ENCODE data around the gene PNN.

DNA sequence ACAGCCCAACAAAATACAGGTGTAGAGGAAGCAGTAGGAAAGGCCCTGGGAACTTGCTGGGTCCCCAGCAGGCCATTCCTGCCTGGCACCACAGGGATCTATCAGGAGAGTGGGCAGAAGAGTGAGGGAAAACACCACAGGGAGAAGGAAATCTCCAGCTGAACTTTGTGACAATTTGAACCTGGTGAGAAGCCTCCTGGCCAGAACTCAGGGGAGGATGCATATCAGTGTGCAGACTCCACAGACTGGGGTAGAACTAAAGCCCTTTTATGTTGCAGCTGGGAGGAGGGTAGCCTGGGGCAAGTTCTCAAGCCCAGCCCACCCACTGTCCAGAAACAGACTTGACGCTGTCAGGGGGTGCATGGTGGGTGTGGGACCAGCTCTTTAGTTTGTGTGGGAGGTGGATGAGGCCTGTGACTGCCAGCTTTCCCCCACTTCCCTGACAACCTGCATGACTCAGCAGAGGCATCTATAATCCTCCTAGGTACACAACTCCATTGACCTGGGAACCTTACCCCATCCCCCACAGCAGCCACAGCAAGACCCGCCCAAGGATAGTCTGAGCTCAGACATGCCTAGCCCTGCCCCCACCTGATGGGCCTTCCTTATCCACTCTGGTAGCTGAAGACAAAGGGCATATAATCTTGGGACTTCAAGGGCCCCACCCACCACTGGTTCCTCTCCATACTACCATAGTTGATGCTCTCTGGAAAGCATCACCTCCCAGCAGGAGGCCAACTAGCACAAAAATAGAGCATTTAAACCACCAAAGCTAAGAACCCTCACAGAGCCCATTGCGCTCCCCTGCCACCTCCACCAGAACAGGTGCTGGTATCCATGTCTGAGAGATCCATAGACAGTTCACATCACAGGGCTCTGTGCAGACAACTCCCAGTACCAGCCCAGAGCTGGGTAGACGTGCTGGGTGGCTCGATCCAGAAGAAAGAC is 28.9 kb downstream of the PNN start:
- TF ChIP-seq POLR2A (IDR thresholded peaks at IDR 0.05; ENCODE audit: low read depth, low read length) (no peak), CTCF (IDR thresholded peaks at IDR 0.05; ENCODE audit: extremely low read depth in 1 of 2, insufficient read depth in 1 of 2, low read depth in 1 of 2, low read length in 2 of 2) (no peak), EZH2 (IDR thresholded peaks at IDR 0.05; ENCODE audit: borderline replicate concordance, low read depth, low read length, severe bottlenecking) (no peak), MYC (IDR thresholded peaks at IDR 0.05; ENCODE audit: low read depth, low read length) (no peak), POLR2AphosphoS5 (IDR thresholded peaks at IDR 0.05; ENCODE audit: insufficient read depth, low read depth, low read length) (no peak), MAX (IDR thresholded peaks at IDR 0.05; ENCODE audit: insufficient read depth, insufficient read length) (no peak), JUN (IDR thresholded peaks at IDR 0.05; ENCODE audit: borderline replicate concordance, insufficient read depth, insufficient read length, low read depth) (no peak)
